Islet of Langerhans (tissue), 1 donor: ENCODE data around the gene RIPPLY2.
"Not testable (repeated sequence)": the region's sequence is repeated elsewhere in the genome, so short reads cannot be mapped to it uniquely, and the experiment has no call there.

Source experiments
- FAIRE-seq: peaks from one replicate; lab custom pipeline; 2011; peaks lifted over from hg19 to GRCh38; lab: Jason Lieb, UNC

Gene RIPPLY2, protein sequence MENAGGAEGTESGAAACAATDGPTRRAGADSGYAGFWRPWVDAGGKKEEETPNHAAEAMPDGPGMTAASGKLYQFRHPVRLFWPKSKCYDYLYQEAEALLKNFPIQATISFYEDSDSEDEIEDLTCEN

DNA sequence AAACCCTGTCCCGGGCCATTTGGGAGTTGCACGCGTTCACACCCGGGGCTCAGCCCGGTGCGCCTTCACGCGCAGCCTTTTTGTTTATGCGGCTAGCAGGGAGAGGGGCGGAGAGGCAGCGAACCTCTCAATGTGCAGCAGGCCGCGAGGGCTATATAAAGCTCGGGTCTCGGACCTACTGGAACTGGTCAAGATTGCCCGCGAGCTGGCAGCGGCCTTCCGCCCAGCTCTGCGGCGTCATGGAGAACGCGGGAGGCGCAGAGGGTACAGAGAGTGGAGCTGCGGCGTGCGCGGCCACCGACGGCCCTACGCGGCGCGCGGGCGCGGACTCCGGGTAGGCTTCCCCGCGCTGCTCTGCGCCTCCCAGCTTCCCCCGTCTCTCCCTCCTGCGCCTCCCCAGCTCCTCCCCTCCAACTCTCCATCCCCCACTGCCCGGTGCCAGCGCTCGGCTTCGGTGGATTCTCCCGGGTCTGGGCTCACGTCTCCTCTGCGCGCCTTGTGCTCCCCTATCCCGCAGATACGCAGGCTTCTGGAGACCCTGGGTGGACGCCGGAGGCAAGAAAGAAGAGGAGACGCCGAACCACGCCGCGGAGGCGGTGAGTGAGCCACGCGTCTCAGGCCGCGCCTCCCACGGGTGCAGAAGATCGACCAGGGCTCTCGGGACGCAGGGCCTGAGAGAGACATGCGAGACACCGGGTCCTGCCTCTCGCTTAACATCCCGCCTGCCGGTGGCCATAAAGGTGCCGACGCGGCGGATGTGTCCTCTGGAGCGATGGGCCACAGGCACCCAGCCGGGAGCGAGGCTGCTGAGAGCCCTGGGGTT is at the start of gene RIPPLY2:
TSS of gene RIPPLY2 (plus strand) at position 183 of the 823 bp plus-strand sequence. CDS start at position 240, 57 bp downstream.
- FAIRE-seq: no peak

- not testable (repeated sequence) for FAIRE-seq
Measured at GRCh38 chr6:83803492-83803891, 49.7 kb upstream of the RIPPLY2 start.

DNA sequence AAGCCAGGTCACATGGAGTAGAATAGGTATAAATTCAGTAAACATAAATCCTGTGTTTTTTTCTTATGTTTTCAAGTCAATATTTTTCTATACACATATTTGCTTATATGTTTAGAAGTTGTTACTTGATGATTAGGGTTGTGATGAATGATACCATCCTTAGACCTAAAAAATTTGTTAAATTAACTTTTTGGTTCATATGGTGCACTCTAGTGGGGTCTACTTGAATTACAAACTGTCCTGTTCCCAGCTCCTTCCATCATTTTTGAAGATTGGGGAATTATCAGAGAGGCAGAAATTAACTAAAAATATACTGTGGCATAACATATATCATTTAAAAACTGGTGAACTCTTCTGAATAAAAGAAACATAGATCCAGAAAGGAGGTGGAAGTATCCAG is 48.3 kb upstream of the RIPPLY2 start:
- FAIRE-seq: no peak

DNA sequence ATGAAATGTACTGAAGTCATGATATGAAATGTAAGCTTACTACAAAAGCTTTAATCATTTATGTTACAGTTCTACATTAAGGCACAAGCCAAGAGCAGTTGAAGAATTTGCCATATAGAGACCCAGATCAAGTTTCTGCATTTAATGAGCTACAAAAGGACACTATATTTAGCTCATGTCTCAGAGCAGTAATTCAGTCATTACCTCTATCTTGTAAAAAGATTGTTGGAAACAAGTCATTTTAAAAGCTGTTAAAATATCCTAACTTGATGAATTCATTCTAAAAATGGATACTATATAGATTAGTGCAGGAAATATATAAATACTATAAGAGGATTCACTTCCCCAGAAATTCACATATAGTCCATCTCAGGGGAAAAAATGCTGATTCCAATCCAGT is 45.2 kb upstream of the RIPPLY2 start:
- no peak for FAIRE-seq

DNA sequence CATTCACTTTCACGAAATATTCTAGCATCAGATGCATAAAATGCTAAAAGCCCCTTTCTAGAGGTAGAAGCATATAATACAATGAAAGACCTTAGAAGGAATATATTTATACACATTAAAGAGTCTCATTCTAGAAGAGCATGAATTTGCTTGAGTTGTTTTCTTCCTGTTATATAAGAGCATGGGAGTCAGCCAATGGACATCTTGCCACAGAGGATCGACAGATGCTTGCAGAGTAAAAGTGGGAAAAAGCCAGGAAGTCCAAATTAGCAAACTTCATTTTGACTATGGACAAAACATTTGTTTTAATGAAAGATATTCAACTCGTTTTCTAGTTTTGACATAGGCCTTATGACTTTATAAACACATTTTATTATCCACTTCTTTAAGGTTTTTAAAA is 44.2 kb upstream of the RIPPLY2 start:
- no peak for FAIRE-seq

- FAIRE-seq: no peak
Measured at GRCh38 chr6:83812595-83812994, 40.6 kb upstream of the RIPPLY2 start.

- FAIRE-seq: no peak
Measured at GRCh38 chr6:83815631-83816272, 37.4 kb upstream of the RIPPLY2 start.

GRCh38 chr6:83822629-83823169 is 30.5 kb upstream of the RIPPLY2 start:
- no peak for FAIRE-seq

GRCh38 chr6:83824388-83824801 is 28.8 kb upstream of the RIPPLY2 start:
- FAIRE-seq: no peak

DNA sequence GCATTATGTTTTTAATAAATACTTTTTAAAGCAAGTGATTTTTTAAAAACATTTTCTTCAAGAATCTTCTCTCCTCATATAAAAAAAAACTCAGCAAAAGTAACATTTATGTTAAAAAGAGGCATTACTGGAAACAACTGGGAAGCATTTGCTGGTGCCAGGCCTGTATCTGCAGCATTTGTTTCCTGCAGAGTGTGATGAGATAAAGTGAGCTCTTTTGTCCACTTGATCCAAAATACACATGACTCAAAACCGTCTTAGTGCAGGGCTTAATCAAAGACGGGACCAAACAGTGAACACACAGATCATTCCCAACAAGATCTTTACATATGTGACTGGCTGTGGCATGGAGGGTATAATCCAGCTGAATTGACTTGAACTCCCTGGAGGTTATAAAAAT is 28.3 kb upstream of the RIPPLY2 start:
- FAIRE-seq: no peak

- FAIRE-seq: no peak
Measured at GRCh38 chr6:83827050-83827449, 26.1 kb upstream of the RIPPLY2 start.

- FAIRE-seq: no peak
Measured at GRCh38 chr6:83838727-83839126, 14.4 kb upstream of the RIPPLY2 start.

- FAIRE-seq: no peak
Measured at GRCh38 chr6:83844170-83844569, 9.0 kb upstream of the RIPPLY2 start.

DNA sequence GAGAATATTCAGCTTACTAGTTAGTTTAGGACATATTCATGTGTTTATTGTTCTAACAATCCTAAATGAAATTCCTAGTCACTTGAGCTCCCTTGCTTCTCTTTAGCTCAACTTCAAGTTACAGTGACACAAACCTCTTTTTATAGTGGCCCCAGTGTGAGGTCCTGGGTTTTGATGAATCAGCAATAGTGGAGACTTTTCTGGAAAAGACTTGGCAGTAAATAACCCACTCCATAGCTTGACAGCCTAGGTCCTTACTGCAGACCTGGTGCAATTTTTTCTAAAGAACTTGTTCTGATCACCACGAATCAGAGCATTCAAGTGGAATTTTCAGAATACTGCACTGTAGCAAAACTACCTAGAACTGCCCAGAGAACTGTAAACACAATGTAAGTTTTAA is 6.9 kb upstream of the RIPPLY2 start:
- no peak for FAIRE-seq

DNA sequence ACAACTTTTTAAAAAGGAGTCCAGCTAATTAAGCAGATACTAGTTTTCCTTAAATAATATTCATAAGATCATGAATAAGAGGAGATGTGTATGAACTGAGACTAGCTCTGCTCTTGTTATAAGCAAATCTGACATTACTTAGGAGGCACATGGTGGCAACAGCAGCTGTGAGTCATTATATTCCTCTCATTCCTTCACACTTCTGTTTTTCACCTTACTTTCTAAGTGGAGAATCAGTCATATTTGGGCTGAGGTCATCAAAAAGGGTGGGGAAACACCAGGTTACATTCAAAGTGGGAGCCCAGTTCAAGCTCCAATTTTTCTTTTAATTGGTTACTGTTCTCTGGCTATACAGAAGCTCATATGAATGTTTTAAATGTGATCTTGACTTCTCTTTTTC is 6.0 kb upstream of the RIPPLY2 start:
- FAIRE-seq: no peak

GRCh38 chr6:83849127-83849526 is 4.0 kb upstream of the RIPPLY2 start:
- FAIRE-seq: no peak

- no peak for FAIRE-seq
Measured at GRCh38 chr6:83849610-83850009, 3.5 kb upstream of the RIPPLY2 start.

DNA sequence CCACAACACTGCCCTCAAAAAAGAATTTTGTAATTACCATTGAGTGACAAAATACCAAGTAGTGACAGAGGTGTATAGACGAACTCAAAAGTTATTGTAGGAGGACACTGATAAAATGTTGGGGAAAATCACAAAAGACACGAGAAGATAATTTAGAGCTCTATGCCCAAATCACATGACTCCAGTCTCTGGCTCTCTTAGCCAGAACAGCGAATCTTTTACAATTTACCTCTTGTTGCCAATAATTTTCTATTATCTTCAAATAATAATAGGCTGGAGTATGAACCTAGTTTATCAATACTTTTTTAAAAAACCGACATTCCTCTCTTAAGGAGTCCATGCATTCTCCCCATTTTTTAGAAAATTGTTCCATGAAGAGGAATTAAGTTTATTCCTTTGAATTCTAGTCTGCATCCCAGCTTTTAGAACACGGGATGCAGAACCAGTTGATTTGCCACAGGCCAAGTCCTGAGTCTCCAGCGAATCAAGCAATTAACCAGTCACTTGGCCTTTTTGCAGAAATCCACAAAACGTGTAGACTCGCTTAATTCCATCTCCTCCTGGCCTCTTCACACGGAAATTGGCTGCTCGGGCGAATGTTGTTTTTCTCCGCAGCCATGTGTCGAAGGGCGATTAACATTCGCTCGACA is 507 bp upstream of the RIPPLY2 start:
- FAIRE-seq: no peak

GRCh38 chr6:83854001-83854501 is 891 bp downstream of the RIPPLY2 start:
- FAIRE-seq: no peak

DNA sequence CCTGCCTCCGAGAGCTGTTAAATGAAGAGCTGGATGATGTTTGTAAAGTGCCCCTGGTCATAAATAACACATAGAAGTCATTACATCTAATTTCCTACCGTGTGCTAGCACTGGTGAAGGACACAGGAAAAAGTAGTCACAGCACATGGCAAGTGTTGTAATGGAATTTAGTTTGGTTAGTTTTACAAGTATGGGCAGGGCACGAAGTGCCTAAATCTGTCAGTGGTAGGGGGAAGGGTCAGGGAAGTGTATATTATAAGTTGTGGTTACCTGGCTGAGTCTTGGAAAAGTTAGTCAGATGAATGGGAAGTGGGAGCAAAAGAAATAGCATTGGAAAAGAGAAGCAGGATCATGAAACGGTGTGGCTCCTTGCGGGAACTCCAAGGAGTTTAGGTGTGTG is 1.6 kb downstream of the RIPPLY2 start:
- no peak for FAIRE-seq

DNA sequence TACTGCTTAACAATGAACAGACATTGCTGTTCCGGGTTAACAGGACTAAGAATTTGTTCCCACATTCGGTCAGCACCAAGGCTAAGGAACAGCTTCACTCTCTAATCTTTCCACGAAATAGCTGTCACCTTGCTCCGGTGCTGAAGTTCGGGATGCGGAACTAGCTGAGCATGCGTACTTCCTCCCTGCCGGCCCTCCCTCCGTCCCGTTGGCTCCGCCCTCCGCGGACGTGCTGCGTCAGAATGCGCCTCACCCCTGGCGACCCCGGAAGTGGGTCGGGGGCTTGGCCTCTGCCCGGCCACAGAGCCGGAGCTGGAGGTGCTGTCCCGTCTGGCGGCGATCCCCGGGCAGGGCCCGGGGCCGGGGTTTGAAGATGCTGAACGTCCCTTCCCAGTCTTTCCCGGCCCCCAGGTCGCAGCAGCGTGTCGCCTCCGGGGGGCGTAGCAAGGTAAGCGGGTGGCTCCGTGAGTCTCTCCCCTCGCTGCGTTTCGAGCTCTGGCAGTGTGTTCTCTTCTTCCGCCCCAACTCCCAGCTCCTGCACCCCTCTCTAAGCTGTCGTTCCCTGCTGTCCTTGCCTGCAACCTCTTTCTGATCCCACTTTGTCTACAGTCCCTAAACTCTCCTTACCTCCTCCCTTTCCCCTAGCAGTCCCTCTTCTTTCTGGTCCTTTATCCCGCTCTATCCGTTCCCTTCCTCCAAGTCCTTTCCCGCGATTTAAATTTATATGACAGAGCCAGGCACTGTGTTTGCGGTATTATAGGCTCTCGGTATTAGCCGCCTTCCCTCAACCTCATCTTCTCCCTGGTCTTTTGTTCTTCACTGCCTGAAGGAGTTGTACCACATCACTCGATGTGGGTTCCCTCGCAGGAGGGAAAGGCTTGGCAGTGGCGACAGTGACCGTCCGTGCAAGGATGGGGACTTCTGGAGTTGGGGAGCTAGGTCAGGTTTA is 6.5 kb downstream of the RIPPLY2 start, which contains the start of gene CYB5R4:
TSS of gene CYB5R4 (plus strand) at position 280 of the 949 bp plus-strand sequence. CDS start at position 374, 94 bp downstream.
- FAIRE-seq: no peak
